Sigmoid colon (tissue), 7 donors: ENCODE data around the gene BRAF. TPM values are rescaled to one million over a fixed set of nuclear protein-coding genes. Genes with fewer than 3 reads are reported as not detected.
"Not testable (repeated sequence)": the region's sequence is repeated elsewhere in the genome, so short reads cannot be mapped to it uniquely, and the experiment has no call there.

ENCODE experiments used
- DNase-seq: peaks from one replicate; pipeline ENCODE4 v3.0.0-alpha.2; 2019
- H3K27ac ChIP-seq, 4 donors: fragments of 200-600 bp; sonication (generic); one replicate each; pipeline ENCODE4 v1.5.1; 2016 to 2019; ENCODE audit warnings: mild to moderate bottlenecking in 1 of 4
- H3K27me3 ChIP-seq, 3 donors: fragments of 200-600 bp; sonication (generic); one replicate each; pipeline ENCODE4 v1.5.1; 2019; ENCODE audit warnings: mild to moderate bottlenecking in 1 of 3
- H3K36me3 ChIP-seq, 4 donors: fragments of 200-600 bp; sonication (generic); one replicate each; pipeline ENCODE4 v1.5.1; 2016 to 2019
- H3K4me1 ChIP-seq, 4 donors: fragments of 200-600 bp; sonication (generic); one replicate each; pipeline ENCODE4 v1.5.1; 2017 to 2019
- H3K4me3 ChIP-seq, 4 donors: fragments of 200-600 bp; sonication (generic); one replicate each; pipeline ENCODE4 v1.5.1; 2017 to 2019; ENCODE audit warnings: mild to moderate bottlenecking in 2 of 4, moderate library complexity in 1 of 4
- H3K9me3 ChIP-seq, 4 donors: fragments of 200-600 bp in 3 of 4; sonication (generic) in 3 of 4; one replicate each; pipeline versions ENCODE4 v1.5.1 to v1.6.1; 2013 to 2019
- EP300 ChIP-seq, 4 donors: sonication (generic); formaldehyde crosslinking; IDR thresholded peaks; one replicate each; pipeline ENCODE4 v1.6.1; 2017; ENCODE audit warnings: antibody characterized with exemption in 4 of 4
- POLR2A ChIP-seq, 2 donors: fragments of 450-650 bp; IDR thresholded peaks; one replicate each; pipeline ENCODE4 v1.6.1; 2016; ENCODE audit warnings: antibody characterized with exemption in 2 of 2, mild to moderate bottlenecking in 2 of 2, moderate library complexity in 2 of 2
- POLR2AphosphoS5 ChIP-seq, 4 donors: sonication (generic); formaldehyde crosslinking; IDR thresholded peaks; one replicate each; pipeline ENCODE4 v1.6.1; 2017; ENCODE audit warnings: antibody characterized with exemption in 4 of 4
- WGBS, 2 donors: extraction: QIAGEN DNeasy Blood & Tissue Kit; methylation state at CpG; one replicate each; pipeline ENCODE4 v1.1.7; 2013; 5-methylcytosine and 5-hydroxymethylcytosine counted together
- intact Hi-C: fragments of 100-400 bp; cut with DNase I; formaldehyde crosslinking; loops from one replicate; pipeline ENCODE4 v1.15.1; 2023
- polyA plus RNA-seq, 3 donors: library from polyadenylated mRNA; stranded (reverse); fragments of 200-250 nt; gene quantifications; one replicate each; pipeline ENCODE4 v1.2.3, GENCODE V29; 2013
- total RNA-seq, 4 donors: library from RNA; depleted of rRNA; stranded (reverse); fragments of >200 nt; gene quantifications; one replicate each; pipeline ENCODE4 v1.1.0, GENCODE V29; 2016
- TF ChIP-seq, protein P1 (sequence below), 4 experiments: fragments of 450-650 bp in 3 of 4; fragments of 200-600 bp in 1 of 4; IDR thresholded peaks; one replicate each; pipeline ENCODE4 v1.5.1; 2016 to 2019; ENCODE audit warnings: antibody characterized with exemption in 4 of 4, mild to moderate bottlenecking in 3 of 4, moderate library complexity in 2 of 4
- donor health status: healthy with polysubstance abuse.
- donor health status: Bipolar disorder and iron deficiency.
- donor health status: healthy.

Gene BRAF
- total and polyA plus RNA-seq, 7 donors, result 4.8 to 64.8 (median 43.1) TPM

DNA sequence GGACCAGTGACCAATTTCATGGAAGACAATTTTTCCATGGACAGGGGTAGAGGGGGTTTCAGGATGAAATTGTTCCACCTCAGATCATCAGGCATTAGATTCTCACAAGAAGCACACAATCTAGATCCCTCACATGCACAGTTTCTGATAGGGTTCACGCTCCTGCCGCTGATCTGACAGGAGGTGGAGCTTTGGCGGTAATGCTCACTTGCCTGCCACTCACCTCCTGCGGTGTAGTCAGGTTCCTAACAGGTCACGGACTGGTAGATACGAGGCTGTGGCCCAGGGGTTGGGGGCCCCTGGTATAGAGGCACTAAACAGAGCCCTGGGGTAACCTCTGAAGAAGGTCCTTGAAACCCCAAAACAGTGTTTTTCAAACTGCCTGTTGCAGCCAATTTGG lies 6.5 kb downstream of the BRAF start:
- no peaks in the 10 kb centered on the region for H3K9me3 ChIP-seq
- WGBS, 2 donors, result 97% methylated on average over 6 of the region's 6 CpGs
- H3K27me3 ChIP-seq, result no peaks in the 10 kb centered on the region
- H3K4me3 ChIP-seq, result no peak overlapping the region
- H3K27ac ChIP-seq, result no peak overlapping the region
- intact Hi-C loops, result no loop called here
- peaks cover 0 to 46% (median 18%) of the 10 kb centered on the region in 4 donors for H3K4me1 ChIP-seq
- H3K36me3 ChIP-seq, result no peaks in the 10 kb centered on the region
- no peak for TF ChIP-seq POLR2AphosphoS5 (IDR thresholded peaks at IDR 0.05)
- TF ChIP-seq POLR2A (IDR thresholded peaks at IDR 0.05), result no peak
- no peak for TF ChIP-seq EP300 (IDR thresholded peaks at IDR 0.05)
- TF ChIP-seq, protein P1, sequence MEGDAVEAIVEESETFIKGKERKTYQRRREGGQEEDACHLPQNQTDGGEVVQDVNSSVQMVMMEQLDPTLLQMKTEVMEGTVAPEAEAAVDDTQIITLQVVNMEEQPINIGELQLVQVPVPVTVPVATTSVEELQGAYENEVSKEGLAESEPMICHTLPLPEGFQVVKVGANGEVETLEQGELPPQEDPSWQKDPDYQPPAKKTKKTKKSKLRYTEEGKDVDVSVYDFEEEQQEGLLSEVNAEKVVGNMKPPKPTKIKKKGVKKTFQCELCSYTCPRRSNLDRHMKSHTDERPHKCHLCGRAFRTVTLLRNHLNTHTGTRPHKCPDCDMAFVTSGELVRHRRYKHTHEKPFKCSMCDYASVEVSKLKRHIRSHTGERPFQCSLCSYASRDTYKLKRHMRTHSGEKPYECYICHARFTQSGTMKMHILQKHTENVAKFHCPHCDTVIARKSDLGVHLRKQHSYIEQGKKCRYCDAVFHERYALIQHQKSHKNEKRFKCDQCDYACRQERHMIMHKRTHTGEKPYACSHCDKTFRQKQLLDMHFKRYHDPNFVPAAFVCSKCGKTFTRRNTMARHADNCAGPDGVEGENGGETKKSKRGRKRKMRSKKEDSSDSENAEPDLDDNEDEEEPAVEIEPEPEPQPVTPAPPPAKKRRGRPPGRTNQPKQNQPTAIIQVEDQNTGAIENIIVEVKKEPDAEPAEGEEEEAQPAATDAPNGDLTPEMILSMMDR (IDR thresholded peaks at IDR 0.05), result no peak
- no peak for DNase-seq

DNA sequence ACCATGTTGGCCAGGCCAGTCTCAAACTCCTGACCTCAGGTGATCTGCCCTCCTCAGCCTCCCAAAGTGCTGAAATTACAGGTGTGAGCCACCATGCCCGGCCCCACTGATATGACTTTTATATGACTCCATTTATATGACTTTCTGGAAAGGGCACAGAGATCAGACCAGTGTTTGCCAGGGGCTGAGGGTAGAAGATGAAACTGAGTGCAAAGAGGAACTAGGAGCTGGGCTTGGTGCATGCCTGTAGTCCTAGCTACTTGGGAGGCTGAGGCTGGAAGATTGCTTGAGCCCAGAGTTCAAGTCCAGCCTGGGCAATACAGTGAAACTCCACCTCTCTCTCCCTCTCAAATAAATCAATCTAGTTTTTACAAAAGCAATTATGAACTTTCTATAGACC lies 7.5 kb downstream of the BRAF start:
- intact Hi-C loops, result no loop called here
- Histone ChIP-seq H3K27ac (no peak overlapping the region), H3K9me3 (no peaks in the 10 kb centered on the region), H3K4me1 (peaks cover 0 to 42% (median 13%) of the 10 kb centered on the region in 4 donors), H3K36me3 (no peaks in the 10 kb centered on the region), H3K4me3 (no peak overlapping the region), H3K27me3 (no peaks in the 10 kb centered on the region)
- WGBS, 2 donors, result 38 to 83% methylated on average over 1 of the region's 1 CpG
- DNase-seq, result no peak
- TF ChIP-seq POLR2A (IDR thresholded peaks at IDR 0.05), result no peak
- TF ChIP-seq, protein P1 (IDR thresholded peaks at IDR 0.05), result no peak
- TF ChIP-seq POLR2AphosphoS5 (IDR thresholded peaks at IDR 0.05), result no peak
- TF ChIP-seq EP300 (IDR thresholded peaks at IDR 0.05), result no peak

DNA sequence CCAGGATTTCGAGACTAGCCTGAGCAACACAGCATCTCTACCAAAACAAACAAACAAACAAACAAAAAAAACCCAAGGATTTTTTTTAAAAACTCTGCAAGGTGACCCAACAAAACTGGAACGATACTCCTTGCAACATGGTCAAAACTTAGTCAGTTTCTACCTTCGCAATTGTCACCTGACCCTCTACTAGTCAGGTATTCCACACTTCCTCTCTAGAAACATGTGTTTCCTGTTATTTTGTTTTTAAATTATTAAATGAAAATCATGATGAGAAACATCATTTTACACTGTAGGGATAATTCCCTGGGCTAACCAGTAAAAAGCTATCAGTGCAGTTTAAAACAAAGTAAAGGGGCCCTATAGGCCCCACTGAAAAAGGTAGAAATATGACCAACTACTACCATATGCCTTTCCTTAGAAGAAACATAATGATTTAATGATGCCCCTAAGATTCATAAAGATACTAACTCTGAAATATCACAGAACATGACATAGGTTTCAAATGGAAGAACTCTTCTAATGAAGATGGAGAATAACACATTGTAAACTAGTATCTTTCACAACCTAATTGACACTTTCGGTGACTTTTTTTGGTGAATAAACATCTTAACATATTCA lies 8.7 kb downstream of the BRAF start:
- Histone ChIP-seq H3K4me1 (peaks cover 0 to 40% (median 15%) of the 10 kb centered on the region in 4 donors), H3K27me3 (no peaks in the 10 kb centered on the region), H3K36me3 (no peaks in the 10 kb centered on the region), H3K27ac (no peak overlapping the region), H3K4me3 (no peak overlapping the region), H3K9me3 (no peaks in the 10 kb centered on the region)
- intact Hi-C loops, result no loop called here
- no peak for TF ChIP-seq EP300 (IDR thresholded peaks at IDR 0.05)
- TF ChIP-seq POLR2A (IDR thresholded peaks at IDR 0.05), result no peak
- TF ChIP-seq POLR2AphosphoS5 (IDR thresholded peaks at IDR 0.05), result no peak
- TF ChIP-seq, protein P1 (IDR thresholded peaks at IDR 0.05), result no peak
- 81 to 94% methylated on average over 4 of the region's 4 CpGs for WGBS, 2 donors
- DNase-seq, result no peak

DNA sequence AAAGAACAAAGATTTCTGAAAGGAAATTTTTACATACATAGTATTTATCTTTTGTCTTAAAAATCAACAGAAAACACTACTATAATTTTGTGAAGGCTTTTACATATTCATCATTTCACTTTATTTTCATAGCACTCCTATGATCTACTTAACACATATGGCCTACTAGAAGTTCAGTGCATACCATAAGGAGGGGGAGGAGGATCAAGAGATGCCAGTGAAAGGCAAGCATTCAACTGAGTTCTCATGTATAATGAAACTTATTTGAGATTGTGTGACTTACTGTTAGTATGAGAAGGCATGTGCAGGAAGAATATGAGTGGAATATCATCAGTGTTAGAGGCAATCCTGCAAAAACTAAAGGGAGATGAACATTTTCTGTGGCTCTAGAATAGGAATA lies 10.6 kb downstream of the BRAF start:
- intact Hi-C loops, result no loop called here
- Histone ChIP-seq H3K27me3 (no peaks in the 10 kb centered on the region), H3K9me3 (no peaks in the 10 kb centered on the region), H3K27ac (no peak overlapping the region), H3K4me3 (no peak overlapping the region), H3K36me3 (no peaks in the 10 kb centered on the region), H3K4me1 (peaks cover 0 to 34% (median 13%) of the 10 kb centered on the region in 4 donors)
- DNase-seq, result no peak
- TF ChIP-seq POLR2AphosphoS5 (IDR thresholded peaks at IDR 0.05) (no peak), POLR2A (IDR thresholded peaks at IDR 0.05) (no peak), EP300 (IDR thresholded peaks at IDR 0.05) (no peak)
- TF ChIP-seq, protein P1 (IDR thresholded peaks at IDR 0.05), result no peak

DNA sequence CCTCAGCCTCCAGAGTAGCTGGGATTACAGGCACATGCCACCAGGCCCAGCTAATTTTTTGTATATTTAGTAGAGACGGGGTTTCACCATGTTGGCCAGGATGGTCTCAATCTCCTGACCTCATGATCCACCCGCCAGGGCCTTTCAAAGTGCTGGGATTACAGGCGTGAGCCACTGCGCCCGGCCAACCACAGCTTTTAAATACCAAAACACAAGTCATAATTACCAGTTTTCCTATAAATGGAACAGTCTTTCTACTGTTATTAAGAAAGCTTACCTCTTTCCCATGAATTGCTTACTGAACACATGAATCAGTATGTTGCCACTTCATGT lies 11.2 kb downstream of the BRAF start:
- H3K4me3 ChIP-seq, H3K36me3 ChIP-seq, H3K9me3 ChIP-seq, H3K27ac ChIP-seq, H3K27me3 ChIP-seq, intact Hi-C loops, DNase-seq: not testable (repeated sequence)
- peaks cover 0 to 37% (median 13%) of the 10 kb centered on the region in 4 donors for H3K4me1 ChIP-seq
- 86 to 92% methylated on average over 5 of the region's 5 CpGs for WGBS, 2 donors
